ENCODE results near the gene LCE6A. TPM values are rescaled to one million over a fixed set of nuclear protein-coding genes. Genes with fewer than 3 reads are reported as not detected.
A peak's percentile ranks its signal among the peaks of the same experiment; 100 is the strongest.

The LCE6A gene
- total and polyA plus RNA-seq, 11 donors: not detected

DNA sequence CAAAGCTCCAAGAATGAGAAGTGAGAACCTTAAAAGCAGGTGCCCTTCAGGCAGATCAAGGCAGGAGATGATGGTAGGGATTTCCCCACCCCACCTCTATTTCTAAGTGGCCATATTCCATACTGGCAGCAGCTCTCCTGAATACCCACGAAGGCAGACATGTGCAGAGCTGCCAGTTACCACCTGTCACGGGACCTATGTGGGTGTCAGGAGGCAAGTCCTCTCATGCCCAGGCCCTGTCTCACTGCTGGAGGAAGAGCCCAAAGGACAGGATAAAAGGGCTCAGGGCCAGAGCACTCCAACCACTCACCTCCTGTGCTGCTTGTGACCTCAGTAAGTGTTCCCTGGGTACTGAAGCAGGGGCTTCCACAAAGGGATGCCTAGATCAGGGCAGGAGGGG is 31.6 kb upstream of the LCE6A start:
- Histone ChIP-seq H3K9me3 (peaks cover 0 to 4% (median 0%) of the 10 kb centered on the region in 12 donors), H3K4me1 (no peaks in the 10 kb centered on the region), H3K27me3 (peaks cover 0 to 11% (median 0%) of the 10 kb centered on the region in 9 donors), H3K4me3 (no peak overlapping the region), H3K27ac (no peak overlapping the region), H3K36me3 (no peaks in the 10 kb centered on the region)
- ATAC-seq (no peak), DNase-seq (no peak)
- WGBS, 4 donors: 49 to 82% (median 58%) methylated on average over 2 of the region's 2 CpGs
- intact Hi-C loops (cut with DNase I): no loop called here
- TF ChIP-seq POLR2A (IDR thresholded peaks at IDR 0.05): no peak
- TF ChIP-seq CTCF (IDR thresholded peaks at IDR 0.05): no peak

DNA sequence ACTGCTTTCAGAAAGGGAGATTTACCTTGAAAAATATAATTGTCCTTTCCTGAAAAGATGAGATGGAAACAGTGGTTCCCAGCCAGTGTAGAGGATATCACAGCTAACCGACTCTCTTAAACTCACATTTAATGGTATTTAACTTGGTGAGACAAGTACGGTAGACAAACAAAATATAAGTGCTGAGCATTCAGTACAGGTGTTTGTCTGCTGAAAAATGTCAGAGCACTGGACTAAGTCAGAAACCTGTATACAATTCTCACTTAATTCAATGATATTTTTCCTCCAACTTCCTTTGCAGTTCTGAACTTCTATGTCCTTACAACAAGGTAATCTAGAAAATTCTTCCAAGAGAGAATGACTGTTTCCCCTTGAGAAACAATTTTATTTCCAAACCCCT is 31.0 kb upstream of the LCE6A start, which contains the start of gene LCE1B:
Gene LCE1B (plus strand): TSS at position 301 of the 400 bp plus-strand sequence. CDS start 476 bp downstream, outside the sequence.
- DNase-seq (no peak), ATAC-seq (no peak)
- H3K27me3 ChIP-seq: peaks cover 0 to 11% (median 0%) of the 10 kb centered on the region in 9 donors
- TF ChIP-seq POLR2A (IDR thresholded peaks at IDR 0.05): no peak
- TF ChIP-seq CTCF (IDR thresholded peaks at IDR 0.05): no peak
- no peaks in the 10 kb centered on the region for H3K36me3 ChIP-seq
- no peak within 1 kb of the TSS for H3K27ac ChIP-seq
- peaks cover 0 to 4% (median 0%) of the 10 kb centered on the region in 12 donors for H3K9me3 ChIP-seq
- intact Hi-C loops (cut with DNase I): no loop called here
- no peak within 1 kb of the TSS for H3K4me3 ChIP-seq
- 65 to 97% (median 90%) methylated on average over 2 of the region's 2 CpGs for WGBS, 4 donors
- H3K4me1 ChIP-seq: no peaks in the 10 kb centered on the region

- DNase-seq (no peak), ATAC-seq (no peak)
- Histone ChIP-seq H3K4me1 (no peaks in the 10 kb centered on the region), H3K36me3 (no peaks in the 10 kb centered on the region), H3K27ac (no peak overlapping the region), H3K4me3 (no peak overlapping the region), H3K27me3 (peaks cover 0 to 5% (median 0%) of the 10 kb centered on the region in 9 donors), H3K9me3 (no peaks in the 10 kb centered on the region)
- no peak for TF ChIP-seq POLR2A (IDR thresholded peaks at IDR 0.05)
- TF ChIP-seq CTCF (IDR thresholded peaks at IDR 0.05): no peak
- intact Hi-C loops (cut with DNase I): no loop called here
- 74 to 79% (median 77%) methylated on average over 6 of the region's 6 CpGs for WGBS, 4 donors
Measured at GRCh38 chr1:152817309-152817708, 25.3 kb upstream of the LCE6A start.

GRCh38 chr1:152823294-152823693 is 19.4 kb upstream of the LCE6A start:
- WGBS, 4 donors: 28 to 34% (median 30%) methylated on average over 5 of the region's 5 CpGs
- Histone ChIP-seq H3K27ac (no peak overlapping the region), H3K4me1 (no peaks in the 10 kb centered on the region), H3K9me3 (no peaks in the 10 kb centered on the region), H3K27me3 (peaks cover 0 to 6% (median 0%) of the 10 kb centered on the region in 9 donors), H3K36me3 (no peaks in the 10 kb centered on the region), H3K4me3 (no peak overlapping the region)
- intact Hi-C loops (cut with DNase I): no loop called here
- DNase-seq: no peak
- no peak for ATAC-seq
- TF ChIP-seq POLR2A (IDR thresholded peaks at IDR 0.05): no peak
- peak in 1 of 12 donors; percentile 30 for TF ChIP-seq CTCF (IDR thresholded peaks at IDR 0.05)
